Hematopoietic multipotent progenitor cell treated with erythropoietin and hydrocortisone succinate and interleukin-3 and kit ligand, for 15 days (in vitro differentiated cells): Measurements from ENCODE around the gene RASAL2.

Experiments
- DNase-seq: peaks from one replicate; pipeline ENCODE4 v3.0.0-alpha.2; 2015; ENCODE audit warnings: low spot score

The RASAL2 gene

GRCh38 chr1:178093951-178094738 is at the start of gene RASAL2:
Gene RASAL2 (plus strand): TSS chr1:178094104. CDS start chr1:178094493, 389 bp downstream.
- peak; percentile 19 for DNase-seq

DNA sequence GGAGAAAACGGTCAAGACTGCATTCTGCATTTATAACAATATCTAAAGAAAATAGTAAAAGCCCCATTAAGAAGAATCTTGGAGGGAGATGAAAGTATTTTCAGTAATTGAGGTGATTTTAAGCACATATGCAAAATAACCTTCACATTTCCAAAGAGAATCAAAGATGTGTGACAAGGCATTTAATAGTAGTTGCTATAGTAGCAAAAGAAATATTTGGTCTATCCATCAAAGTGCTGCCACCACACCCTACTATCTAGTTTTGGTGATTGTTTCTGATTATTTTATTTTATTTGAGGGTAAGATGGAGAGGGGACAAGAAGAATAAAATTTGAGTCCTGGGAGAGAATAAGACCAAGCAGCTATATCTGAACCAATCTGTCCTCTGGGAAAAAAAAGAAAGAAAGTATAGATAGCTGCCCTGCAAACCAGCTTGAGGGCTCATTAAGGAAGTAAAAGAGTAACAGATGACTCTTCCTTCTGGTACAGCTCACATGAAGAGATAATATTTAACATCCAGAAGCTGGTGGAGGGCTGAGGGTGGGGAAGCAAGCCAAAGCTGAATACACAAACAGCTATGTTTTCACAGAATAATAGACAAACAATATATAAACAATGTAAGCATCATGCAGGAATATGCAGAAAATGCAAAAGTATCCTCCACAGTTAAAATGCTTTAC is 47.2 kb upstream of the RASAL2 start:
- DNase-seq: no peak

- no peak for DNase-seq
Observed at GRCh38 chr1:178047403-178048093, 46.4 kb upstream of the RASAL2 start.

DNA sequence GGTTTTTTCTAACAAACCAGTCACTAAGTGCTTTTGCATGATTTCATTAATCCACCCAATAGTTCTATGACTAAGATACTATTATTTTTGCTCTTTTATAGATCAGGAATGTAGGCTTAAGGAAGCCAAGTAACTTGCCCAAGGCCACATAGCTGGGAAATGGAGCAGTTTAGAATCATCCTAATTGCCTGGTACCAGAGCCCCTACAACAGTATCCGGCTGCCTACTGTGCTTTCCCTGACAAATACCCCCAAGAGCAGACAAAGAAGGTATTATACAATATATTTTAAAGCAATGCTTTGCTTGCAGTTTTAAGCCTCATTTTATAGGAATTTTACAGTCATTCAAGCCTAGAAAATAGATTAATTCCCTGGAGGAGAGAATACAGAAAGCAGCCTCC is 45.5 kb upstream of the RASAL2 start:
- no peak for DNase-seq

- DNase-seq: no peak
Observed at GRCh38 chr1:178048883-178049282, 45.0 kb upstream of the RASAL2 start.

GRCh38 chr1:178050084-178050483 is 43.8 kb upstream of the RASAL2 start:
- no peak for DNase-seq

DNA sequence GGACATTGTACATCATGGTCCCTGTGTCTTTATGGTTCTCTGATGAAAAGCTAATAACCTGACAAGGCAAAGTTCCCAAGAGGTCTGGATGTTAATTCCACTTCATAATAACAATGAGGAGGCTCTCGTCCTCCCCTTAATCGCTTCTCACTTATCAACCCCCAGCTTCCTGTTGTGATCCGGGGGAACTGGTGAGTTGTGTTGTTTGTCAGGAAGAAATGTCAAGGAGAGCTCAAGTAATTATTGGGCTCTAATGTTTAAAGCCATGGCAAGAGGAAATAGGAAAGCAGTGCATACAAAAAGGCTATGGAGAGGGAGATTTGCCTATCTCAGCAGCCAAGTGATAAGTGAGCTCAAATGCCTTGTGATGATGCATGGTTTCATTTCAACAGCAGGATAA is 42.8 kb upstream of the RASAL2 start:
- DNase-seq: no peak

DNA sequence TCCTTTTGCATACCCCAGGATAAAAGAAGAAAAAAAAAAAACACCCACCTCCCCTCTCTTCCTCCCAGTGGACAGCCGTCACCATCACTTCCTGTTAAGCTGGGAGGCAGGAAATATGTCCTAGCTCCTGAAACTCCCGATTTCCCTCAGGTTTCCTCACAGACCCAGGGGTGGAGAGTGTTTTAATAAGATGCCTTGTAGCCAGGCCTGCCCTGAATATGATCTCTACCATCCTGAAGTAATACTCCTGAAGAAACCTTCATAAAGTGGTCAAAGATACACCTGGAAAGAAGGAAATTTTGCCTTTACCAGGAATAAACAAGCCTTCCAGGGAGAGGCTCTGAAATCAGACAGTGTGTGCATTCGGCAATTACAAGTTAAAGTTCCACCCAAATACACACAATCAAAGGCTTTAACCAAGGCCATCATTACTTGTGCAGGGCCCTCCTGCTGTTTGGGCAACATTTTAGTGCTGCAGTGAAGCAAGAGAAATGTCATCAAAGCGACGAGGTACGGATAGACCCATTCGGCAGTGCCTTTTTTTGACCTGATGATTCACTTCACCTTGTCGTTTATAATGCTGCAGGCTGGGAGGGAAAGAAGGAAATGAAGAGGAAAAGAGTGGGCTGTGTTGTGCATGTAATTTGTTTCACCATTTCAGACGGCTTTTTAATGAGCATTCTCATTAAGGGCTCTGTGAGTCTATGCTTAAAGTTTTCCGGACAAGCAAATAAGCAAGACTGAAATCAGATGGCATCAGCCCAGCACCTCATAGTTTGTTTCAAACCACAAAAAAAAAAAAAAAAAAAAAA is 41.0 kb upstream of the RASAL2 start:
- DNase-seq: no peak

- no peak for DNase-seq
Observed at GRCh38 chr1:178055093-178055492, 38.8 kb upstream of the RASAL2 start.

DNA sequence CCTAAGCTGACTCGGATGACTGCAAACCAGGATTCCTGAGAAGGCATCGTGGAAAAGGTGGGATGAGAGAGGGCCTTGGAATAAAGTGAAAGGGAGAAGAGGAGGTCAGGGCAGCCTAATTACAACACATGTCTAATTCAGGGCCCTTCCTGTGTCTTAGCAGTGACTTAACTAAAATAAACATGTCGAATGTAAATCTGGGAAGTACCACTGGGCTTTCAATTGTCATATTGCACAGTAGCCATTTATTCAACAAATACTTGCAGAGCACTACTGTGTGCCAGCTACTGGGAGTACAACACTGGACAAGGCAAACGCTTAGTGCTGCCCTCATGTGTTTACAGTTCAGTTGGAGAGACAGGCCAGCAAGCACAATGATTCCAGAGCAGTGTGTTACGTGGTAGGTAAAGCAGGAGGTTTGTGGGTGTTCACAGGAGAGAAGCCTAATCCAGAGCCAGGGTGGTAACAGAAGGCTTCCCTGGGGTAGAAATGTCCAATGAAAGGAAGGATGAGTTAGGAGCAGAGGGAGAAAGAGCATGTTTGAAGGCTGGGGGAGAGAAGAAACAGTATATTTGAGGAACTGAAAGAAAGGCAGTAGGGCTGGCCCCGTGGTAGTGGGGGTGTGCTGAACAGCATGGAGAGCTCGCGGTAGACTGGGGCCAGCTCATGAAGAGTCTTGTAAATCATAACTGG is 38.0 kb upstream of the RASAL2 start:
- no peak for DNase-seq

- no peak for DNase-seq
Observed at GRCh38 chr1:178057141-178057765, 36.7 kb upstream of the RASAL2 start.

DNA sequence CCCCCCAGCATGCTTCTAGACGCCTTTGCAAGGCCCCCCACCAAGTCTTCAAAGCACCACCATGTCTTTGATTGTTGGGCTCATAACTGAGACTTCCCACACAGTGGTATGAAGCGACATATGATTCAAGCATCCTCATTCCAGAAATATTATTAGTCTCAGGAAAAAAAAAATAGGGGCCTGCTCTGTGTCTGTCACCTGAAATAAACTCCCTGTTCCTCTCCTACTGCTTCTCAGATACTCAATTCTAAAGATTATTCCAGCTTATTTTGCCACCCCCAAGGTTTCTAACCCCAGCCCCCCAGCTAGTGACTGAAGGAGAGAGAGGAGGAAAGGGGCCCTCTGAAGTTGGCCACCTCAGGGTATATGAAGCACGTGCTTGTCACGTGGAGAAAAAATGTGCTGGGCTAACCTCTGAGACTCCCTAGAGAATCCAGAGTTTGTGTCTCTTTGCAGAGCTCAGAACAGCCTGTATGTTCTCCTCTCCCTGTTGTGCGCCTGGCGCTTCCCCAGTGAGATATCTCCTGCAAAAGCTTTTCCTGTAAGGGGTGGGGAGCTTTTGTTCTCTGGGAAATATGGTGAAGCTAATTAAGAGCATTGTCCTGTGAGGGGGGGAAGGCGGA is 35.9 kb upstream of the RASAL2 start:
- DNase-seq: no peak

GRCh38 chr1:178060789-178061556 is 32.9 kb upstream of the RASAL2 start:
- DNase-seq: no peak

- DNase-seq: no peak
Observed at GRCh38 chr1:178061620-178062019, 32.3 kb upstream of the RASAL2 start.

GRCh38 chr1:178064191-178064821 is 29.6 kb upstream of the RASAL2 start:
- no peak for DNase-seq

DNA sequence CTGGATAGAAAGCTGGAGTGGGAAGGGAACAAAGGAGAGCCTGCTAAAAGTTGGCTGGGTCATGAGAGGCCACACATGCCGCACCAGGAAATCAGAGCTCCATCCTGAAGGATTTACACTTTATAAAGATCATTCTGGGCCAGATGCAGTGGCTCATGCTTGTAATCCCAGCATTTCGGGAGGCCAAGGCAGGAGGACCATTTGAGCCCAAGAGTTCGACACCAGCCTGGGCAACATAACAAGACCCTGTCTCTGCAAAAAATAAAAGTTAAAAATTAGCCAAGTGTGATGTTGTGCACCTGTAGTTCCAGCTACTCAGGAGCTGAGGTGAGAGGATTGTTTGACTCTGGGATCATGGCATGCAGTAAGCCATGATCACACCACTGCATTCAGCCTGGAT is 28.7 kb upstream of the RASAL2 start:
- no peak for DNase-seq

DNA sequence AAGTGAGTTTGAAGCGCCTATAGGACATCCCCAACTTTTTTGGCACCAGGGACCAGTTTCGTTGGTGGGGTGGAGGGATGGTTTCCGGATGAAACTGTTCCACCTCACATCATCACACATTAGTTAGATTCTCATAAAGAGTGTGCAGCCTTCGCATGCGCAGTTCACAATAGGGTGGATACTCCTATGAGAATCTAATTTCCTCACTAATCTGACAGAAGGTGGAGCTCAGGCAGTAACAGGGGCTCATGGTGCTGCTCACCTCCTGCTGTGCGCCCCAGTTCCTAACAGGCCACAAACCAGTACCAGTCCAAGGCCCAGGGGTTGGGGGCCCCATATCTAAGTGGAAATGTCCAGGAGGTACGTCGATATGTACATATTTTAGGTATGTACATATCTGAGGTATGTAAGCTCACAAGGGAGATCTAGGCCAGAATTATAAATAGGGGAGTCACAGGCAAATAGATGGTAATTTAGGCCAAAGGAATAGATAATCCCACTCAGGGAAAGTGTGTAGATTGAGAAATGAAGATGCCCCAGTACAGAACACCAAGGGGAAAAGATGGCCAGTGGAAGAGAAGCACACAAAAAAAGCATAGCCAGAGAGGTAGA is 27.5 kb upstream of the RASAL2 start:
- no peak for DNase-seq

GRCh38 chr1:178066908-178067614 is 26.8 kb upstream of the RASAL2 start:
- no peak for DNase-seq
